Pancreas (tissue), 10 donors: ENCODE results near the gene TIMP4. TPM values are rescaled to one million over a fixed set of nuclear protein-coding genes. Genes with fewer than 3 reads are reported as not detected.

Experiments
- ATAC-seq, 4 donors: fragments of 200-7000 bp; cut with Tn5 transposase; one replicate each; pipeline versions ENCODE4 v1.8.0 to v1.9.1; 2020; ENCODE audit warnings: mild to moderate bottlenecking in 4 of 4, moderate library complexity in 4 of 4
- DNase-seq, 6 donors: peaks; one replicate each; pipeline ENCODE4 v3.0.0-alpha.2; 2020
- FAIRE-seq: peaks from 2 replicates; lab custom pipeline; 2012; peaks lifted over from hg19 to GRCh38; lab: Jason Lieb, UNC
- H3K27ac ChIP-seq, 4 donors: fragments of 200-600 bp; sonication (generic); 1 replicate in 3 of 4; 2 replicates in 1 of 4; pipeline versions ENCODE4 v1.5.0 to v1.8.0; 2020
- H3K27me3 ChIP-seq, 4 donors: fragments of 200-600 bp; one replicate each; pipeline ENCODE4 v1.8.0; 2021
- H3K36me3 ChIP-seq, 3 donors: fragments of 200-600 bp; sonication (generic) in 1 of 3; one replicate each; pipeline versions ENCODE4 v1.5.0 to v1.8.0; 2020 to 2021
- H3K4me1 ChIP-seq, 3 donors: fragments of 200-600 bp; one replicate each; pipeline ENCODE4 v1.8.0; 2021
- H3K4me3 ChIP-seq, 4 donors: fragments of 200-600 bp; sonication (generic) in 2 of 4; one replicate each; pipeline versions ENCODE4 v1.5.0 to v1.8.0; 2020 to 2021
- H3K9me3 ChIP-seq, 4 donors: fragments of 200-600 bp; one replicate each; pipeline ENCODE4 v1.8.0; 2021
- CTCF ChIP-seq, 4 donors: fragments of 200-600 bp; sonication (generic) in 3 of 4; IDR thresholded peaks; one replicate each; pipeline versions ENCODE4 v1.5.0 to v1.8.0; 2021; ENCODE audit warnings: antibody characterized with exemption in 4 of 4
- WGBS, 2 donors: extraction: QIAGEN DNeasy Blood & Tissue Kit; methylation state at CpG; one replicate each; pipeline ENCODE4 v1.1.7; 2013; 5-methylcytosine and 5-hydroxymethylcytosine counted together
- intact Hi-C, 3 donors: fragments of 100-400 bp; cut with DNase I; formaldehyde crosslinking; loops; one replicate each; pipeline versions ENCODE4 v1.11.1 to v1.14.2; 2022
- polyA plus RNA-seq, 2 donors: library from polyadenylated mRNA; stranded (reverse); fragments of 200-250 nt; gene quantifications; one replicate each; pipeline ENCODE4 v1.2.3, GENCODE V29; 2013
- total RNA-seq, 6 donors: library from RNA; stranded (reverse); fragmentation: NEBNext Ultra II Directional in 4 of 6; extraction: Animal tissue kit (Norgen Biotek cat#: 25700) in 4 of 6; gene quantifications; one replicate each; pipeline versions ENCODE4 v1.2.1 to v1.2.4, GENCODE V29; 2021 to 2023
- donor health status: healthy with polysubstance abuse.
- donor health status: DM: no; HTN: no; CAD: no; lungs with moderate emphysema.
- donor health status: DM: no; HTN: no; CAD: no.
- donor health status: control.
- donor health status: control.
- donor health status: Bipolar disorder and iron deficiency.
- donor health status: DM: yes; HTN: yes; CAD: no.
- donor health status: DM: no; HTN: no; CAD: no.
- donor health status: DM: no; HTN: no; CAD: no.
- donor health status: DM: yes; HTN: yes; CAD: no.

TIMP4 gene
- total and polyA plus RNA-seq, 8 donors, result 0.12 to 4.6 (median 1.4) TPM

GRCh38 chr3:12193485-12194165 lies 34.9 kb upstream of the TIMP4 start:
- Histone ChIP-seq H3K4me3 (no peak overlapping the region), H3K27me3 (no peaks in the 10 kb centered on the region), H3K36me3 (no peaks in the 10 kb centered on the region), H3K4me1 (peaks cover 0 to 2% (median 0%) of the 10 kb centered on the region in 3 donors), H3K27ac (peak overlapping the region in 1 of 4 donors; percentile 6), H3K9me3 (no peaks in the 10 kb centered on the region)
- ATAC-seq (peak in 3 of 4 donors; percentile 63 to 88 (median 85)), DNase-seq (no peak), FAIRE-seq (no peak)
- WGBS, 2 donors, result 91 to 96% methylated on average over 1 of the region's 1 CpG
- no peak for TF ChIP-seq CTCF (IDR thresholded peaks at IDR 0.05)
- intact Hi-C loops, result no loop called here

GRCh38 chr3:12192655-12193484 lies 34.2 kb upstream of the TIMP4 start:
- Histone ChIP-seq H3K27me3 (no peaks in the 10 kb centered on the region), H3K4me3 (no peak overlapping the region), H3K27ac (peak overlapping the region in 1 of 4 donors; percentile 6), H3K9me3 (no peaks in the 10 kb centered on the region), H3K4me1 (peaks cover 0 to 2% (median 0%) of the 10 kb centered on the region in 3 donors), H3K36me3 (no peaks in the 10 kb centered on the region)
- TF ChIP-seq CTCF (IDR thresholded peaks at IDR 0.05), result no peak
- WGBS, 2 donors, result 80 to 84% methylated on average over 3 of the region's 3 CpGs
- DNase-seq (no peak), ATAC-seq (no peak), FAIRE-seq (no peak)
- intact Hi-C loops, result no loop called here

- Histone ChIP-seq H3K27me3 (no peaks in the 10 kb centered on the region), H3K27ac (no peak overlapping the region), H3K4me1 (peaks cover 0 to 2% (median 0%) of the 10 kb centered on the region in 3 donors), H3K9me3 (no peaks in the 10 kb centered on the region), H3K4me3 (no peak overlapping the region), H3K36me3 (no peaks in the 10 kb centered on the region)
- ATAC-seq (no peak), FAIRE-seq (no peak), DNase-seq (no peak)
- intact Hi-C loops, result no loop called here
- no peak for TF ChIP-seq CTCF (IDR thresholded peaks at IDR 0.05)
- WGBS, 2 donors, result 86 to 89% methylated on average over 8 of the region's 8 CpGs
Measured at GRCh38 chr3:12192173-12192572, 33.5 kb upstream of the TIMP4 start.

- WGBS, 2 donors, result 67 to 77% methylated on average over 5 of the region's 5 CpGs
- FAIRE-seq (no peak), DNase-seq (no peak), ATAC-seq (no peak)
- H3K27ac ChIP-seq, result no peak overlapping the region
- intact Hi-C loops, result no loop called here
- no peak overlapping the region for H3K4me3 ChIP-seq
- H3K9me3 ChIP-seq, result no peaks in the 10 kb centered on the region
- peaks cover 0 to 2% (median 0%) of the 10 kb centered on the region in 3 donors for H3K4me1 ChIP-seq
- no peaks in the 10 kb centered on the region for H3K27me3 ChIP-seq
- TF ChIP-seq CTCF (IDR thresholded peaks at IDR 0.05), result no peak
- no peaks in the 10 kb centered on the region for H3K36me3 ChIP-seq
Measured at GRCh38 chr3:12191559-12191958, 32.8 kb upstream of the TIMP4 start.
